Astrocyte (in vitro differentiated cells and primary cell): Measurements from ENCODE around the gene FOSL2.

ENCODE experiments used
- EZH2 ChIP-seq: IDR thresholded peaks from 2 replicates; pipeline ENCODE4 v1.6.1; 2012; ENCODE audit warnings: mild to moderate bottlenecking, low read length, inconsistent platforms; ENCODE audit not compliant: insufficient read depth
- TF ChIP-seq, protein P1 (sequence below): IDR thresholded peaks from 2 replicates; pipeline ENCODE4 v1.5.1; 2011; ENCODE audit warnings: low read depth, mild to moderate bottlenecking, inconsistent platforms, low read length, moderate library complexity; ENCODE audit not compliant: insufficient read depth

DNA sequence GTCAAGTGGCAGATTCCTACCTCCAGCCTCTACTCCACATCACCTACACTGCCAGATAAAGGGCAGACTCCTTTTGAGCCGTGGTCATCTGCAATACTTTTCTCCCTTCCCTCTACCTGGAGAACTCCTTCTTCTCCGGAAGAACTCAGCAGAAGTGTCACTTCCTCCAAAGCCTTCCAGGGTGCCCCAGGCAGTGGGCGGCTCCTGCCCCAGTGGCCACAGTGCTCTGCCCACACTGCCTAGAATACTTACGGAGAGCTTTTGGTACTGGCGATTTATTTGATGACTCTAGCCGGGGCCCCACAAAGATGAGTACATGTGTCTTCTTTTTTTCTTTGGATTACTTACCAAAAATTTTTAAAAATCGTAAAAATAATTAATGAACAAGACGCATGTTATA, 39.7 kb downstream of the FOSL2 start:
- TF ChIP-seq, protein P1, sequence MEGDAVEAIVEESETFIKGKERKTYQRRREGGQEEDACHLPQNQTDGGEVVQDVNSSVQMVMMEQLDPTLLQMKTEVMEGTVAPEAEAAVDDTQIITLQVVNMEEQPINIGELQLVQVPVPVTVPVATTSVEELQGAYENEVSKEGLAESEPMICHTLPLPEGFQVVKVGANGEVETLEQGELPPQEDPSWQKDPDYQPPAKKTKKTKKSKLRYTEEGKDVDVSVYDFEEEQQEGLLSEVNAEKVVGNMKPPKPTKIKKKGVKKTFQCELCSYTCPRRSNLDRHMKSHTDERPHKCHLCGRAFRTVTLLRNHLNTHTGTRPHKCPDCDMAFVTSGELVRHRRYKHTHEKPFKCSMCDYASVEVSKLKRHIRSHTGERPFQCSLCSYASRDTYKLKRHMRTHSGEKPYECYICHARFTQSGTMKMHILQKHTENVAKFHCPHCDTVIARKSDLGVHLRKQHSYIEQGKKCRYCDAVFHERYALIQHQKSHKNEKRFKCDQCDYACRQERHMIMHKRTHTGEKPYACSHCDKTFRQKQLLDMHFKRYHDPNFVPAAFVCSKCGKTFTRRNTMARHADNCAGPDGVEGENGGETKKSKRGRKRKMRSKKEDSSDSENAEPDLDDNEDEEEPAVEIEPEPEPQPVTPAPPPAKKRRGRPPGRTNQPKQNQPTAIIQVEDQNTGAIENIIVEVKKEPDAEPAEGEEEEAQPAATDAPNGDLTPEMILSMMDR = no peak
- no peak for TF ChIP-seq EZH2
